A549 (cell line): ENCODE results near the gene ST14. TPM values are rescaled to one million over a fixed set of nuclear protein-coding genes. Genes with fewer than 3 reads are reported as not detected.
"Not testable (repeated sequence)": the region's sequence is repeated elsewhere in the genome, so short reads cannot be mapped to it uniquely, and the experiment has no call there.

Experiments used
- ATAC-seq, 2 experiments: fragments of 200-7000 bp in 1 of 2; fragments of >200 bp in 1 of 2; cut with Nextera tagmentation in 1 of 2; cut with Tn5 transposase in 1 of 2; 3 replicates each; pipeline versions ENCODE4 v1.8.0 to v1.9.1; 2018 to 2020; ENCODE audit warnings: mild to moderate bottlenecking in 1 of 2, moderate library complexity in 1 of 2
- CTCF ChIA-PET: fragments of 300-600 bp; sonication (Branson Sonifier 250); formaldehyde crosslinking; extraction: SDS; loops from one replicate; lab custom pipeline; 2021; ENCODE audit warnings: antibody characterized with exemption, inconsistent platforms; lab: Yijun Ruan, JAX
- POLR2A ChIA-PET: fragments of 350-600 bp; formaldehyde crosslinking; extraction: SDS; loops from one replicate; lab custom pipeline; 2021; ENCODE audit warnings: antibody characterized with exemption, inconsistent platforms; lab: Yijun Ruan, JAX
- DNase-seq, 2 experiments: peaks; one replicate each; pipeline versions ENCODE4 v3.0.0 to v3.0.0-alpha.2; 2011 to 2016; ENCODE audit warnings: low read depth in 1 of 2, low spot score in 1 of 2
- FAIRE-seq: peaks from 2 replicates; lab custom pipeline; 2011; peaks lifted over from hg19 to GRCh38; lab: Jason Lieb, UNC
- H3K27ac ChIP-seq, 2 experiments: fragments of >200 bp; sonication (Bioruptor Twin); formaldehyde crosslinking; 3 replicates each; pipeline ENCODE4 v1.5.1; 2016 to 2017
- H3K4me1 ChIP-seq: fragments of >200 bp; sonication (Bioruptor Twin); formaldehyde crosslinking; 3 replicates; pipeline ENCODE4 v1.6.1; 2016
- H3K4me2 ChIP-seq: fragments of >200 bp; sonication (Bioruptor Twin); formaldehyde crosslinking; 3 replicates; pipeline ENCODE4 v1.6.1; 2016
- H3K4me3 ChIP-seq: fragments of >200 bp; sonication (Bioruptor Twin); formaldehyde crosslinking; 3 replicates; pipeline ENCODE4 v1.5.1; 2016
- H3K9me3 ChIP-seq: fragments of >200 bp; sonication (Bioruptor Twin); formaldehyde crosslinking; 3 replicates; pipeline ENCODE4 v1.6.1; 2016
- BHLHE40 ChIP-seq: IDR thresholded peaks from 2 replicates; pipeline ENCODE4 v1.6.1; 2012; ENCODE audit warnings: low read depth, low read length, inconsistent platforms
- CBX2 ChIP-seq: fragments of 200-600 bp; sonication (generic); IDR thresholded peaks from 2 replicates; pipeline ENCODE4 v1.6.1; 2016; ENCODE audit warnings: low read depth, mild to moderate bottlenecking, borderline replicate concordance
- CBX8 ChIP-seq: fragments of 200-600 bp; sonication (generic); IDR thresholded peaks from 2 replicates; pipeline ENCODE4 v1.6.1; 2016
- EHF ChIP-seq: fragments of 250-450 bp; sonication (Bioruptor Pico); IDR thresholded peaks from 2 replicates; pipeline ENCODE4 v1.5.0; 2020; ENCODE audit warnings: mild to moderate bottlenecking
- FOSB ChIP-seq: fragments of 250-450 bp; sonication (Bioruptor Pico); IDR thresholded peaks from 2 replicates; pipeline ENCODE4 v1.5.0; 2020; ENCODE audit warnings: mild to moderate bottlenecking, moderate library complexity
- FOXS1 ChIP-seq: fragments of 250-450 bp; sonication (Bioruptor Pico); IDR thresholded peaks from 2 replicates; pipeline ENCODE4 v1.5.0; 2020; ENCODE audit warnings: mild to moderate bottlenecking, moderate library complexity
- HDAC2 ChIP-seq: fragments of 200-600 bp; sonication (generic); IDR thresholded peaks from 2 replicates; pipeline ENCODE4 v1.6.1; 2016
- HES2 ChIP-seq: fragments of >200 bp; sonication (Bioruptor Twin); formaldehyde crosslinking; IDR thresholded peaks from 2 replicates; pipeline ENCODE4 v1.6.1; 2016
- HEYL ChIP-seq: fragments of 250-450 bp; sonication (Bioruptor Pico); IDR thresholded peaks from 2 replicates; pipeline ENCODE4 v1.8.0; 2021; ENCODE audit warnings: mild to moderate bottlenecking, moderate library complexity
- JUN ChIP-seq, 2 experiments: fragments of >200 bp; sonication (Bioruptor Twin); formaldehyde crosslinking; IDR thresholded peaks; 2 replicates in 1 of 2; 3 replicates in 1 of 2; pipeline ENCODE4 v1.6.1; 2016 to 2017
- JUNB ChIP-seq: fragments of >200 bp; sonication (Bioruptor Twin); formaldehyde crosslinking; IDR thresholded peaks from 2 replicates; pipeline ENCODE4 v1.6.1; 2016
- MAFK ChIP-seq: fragments of 450-650 bp; IDR thresholded peaks from 2 replicates; pipeline ENCODE4 v1.6.1; 2014; ENCODE audit not compliant: partially characterized antibody
- MAX ChIP-seq: IDR thresholded peaks from 2 replicates; pipeline ENCODE4 v1.6.1; 2012
- MYC ChIP-seq: IDR thresholded peaks from 2 replicates; pipeline ENCODE4 v1.6.1; 2012; ENCODE audit warnings: mild to moderate bottlenecking, inconsistent platforms, low read length, improper control_type of control experiment, borderline replicate concordance
- NFE2L2 ChIP-seq: fragments of 150-350 bp; conservative IDR thresholded peaks from 2 replicates; pipeline ENCODE4 v1.6.1; 2014; ENCODE audit warnings: low read length
- NPAS2 ChIP-seq: fragments of 250-450 bp; sonication (Bioruptor Pico); IDR thresholded peaks from 2 replicates; pipeline ENCODE4 v1.8.0; 2022; ENCODE audit warnings: mild to moderate bottlenecking, moderate library complexity, borderline replicate concordance
- POLR2AphosphoS2 ChIP-seq: conservative IDR thresholded peaks from 2 replicates; pipeline ENCODE4 v1.6.1; 2012; ENCODE audit warnings: low read length, improper control_type of control experiment, inconsistent platforms
- RAD21 ChIP-seq, 2 experiments: fragments of >200 bp in 1 of 2; sonication (Bioruptor Twin) in 1 of 2; formaldehyde crosslinking in 1 of 2; IDR thresholded peaks in 1 of 2; conservative IDR thresholded peaks in 1 of 2; 2 replicates in 1 of 2; 3 replicates in 1 of 2; pipeline ENCODE4 v1.6.1; 2012 to 2018; ENCODE audit warnings: inconsistent platforms in 1 of 2
- TFCP2L1 ChIP-seq: fragments of 250-450 bp; sonication (Bioruptor Pico); IDR thresholded peaks from 2 replicates; pipeline ENCODE4 v1.5.0; 2021; ENCODE audit warnings: mild to moderate bottlenecking
- USF2 ChIP-seq: fragments of 450-650 bp; IDR thresholded peaks from 2 replicates; pipeline ENCODE4 v1.6.1; 2014; ENCODE audit warnings: antibody characterized with exemption
- ZSCAN20 ChIP-seq: fragments of 250-450 bp; sonication (Bioruptor Pico); IDR thresholded peaks from 2 replicates; pipeline ENCODE4 v1.8.0; 2022; ENCODE audit warnings: mild to moderate bottlenecking, moderate library complexity
- WGBS: methylation state at CpG from one replicate; pipeline ENCODE4 v1.1.6; 2017; ENCODE audit errors: missing lambda C conversion rate; 5-methylcytosine and 5-hydroxymethylcytosine counted together
- polyA plus RNA-seq, 4 experiments: library from polyadenylated mRNA; depleted of rRNA in 3 of 4; stranded (reverse); fragments of >200 nt; fragmentation: RNase III in 1 of 4; extraction: RNeasy Plus Mini Kit Qiagen cat#74134 plus additional on column Dnase treatment in 1 of 4; gene quantifications; 2 replicates in 3 of 4; 3 replicates in 1 of 4; pipeline ENCODE4 v1.2.3, GENCODE V29; 2011 to 2017
- TF ChIP-seq, protein P1 (sequence below): fragments of 150-350 bp; IDR thresholded peaks from 2 replicates; pipeline ENCODE4 v1.6.1; 2014; ENCODE audit warnings: low read depth, mild to moderate bottlenecking, low read length
- TF ChIP-seq, protein P2 (sequence below): fragments of >200 bp; sonication (Bioruptor Twin); formaldehyde crosslinking; IDR thresholded peaks from 3 replicates; pipeline ENCODE4 v1.5.1; 2016
- TF ChIP-seq, protein P3 (sequence below): fragments of 200-600 bp; sonication (generic); IDR thresholded peaks from 2 replicates; pipeline ENCODE4 v1.6.1; 2016; ENCODE audit warnings: antibody characterized with exemption, mild to moderate bottlenecking, moderate library complexity

ST14 gene
- polyA plus RNA-seq, 2 of the 4 experiments (the other 2 are of a cell fraction) = 0.05 to 0.17 TPM

GRCh38 chr11:130227373-130227772 is 67.8 kb downstream of the ST14 start:
- Histone ChIP-seq H3K4me3 (no peak overlapping the region), H3K9me3 (no peaks in the 10 kb centered on the region), H3K4me2 (no peak overlapping the region), H3K27ac (no peak overlapping the region), H3K4me1 (no peaks in the 10 kb centered on the region)
- DNase-seq (no peak), ATAC-seq (no peak), FAIRE-seq (no peak)
- ChIA-PET CTCF (no interaction called here), POLR2A (no interaction called here)
- WGBS = 97% methylated on average over 4 of the region's 4 CpGs
- TF ChIP-seq EHF (CRISPR knock-in tag) = no peak
- no peak for TF ChIP-seq JUNB
- no peak for TF ChIP-seq HEYL (CRISPR knock-in tag)
- TF ChIP-seq, protein P1, sequence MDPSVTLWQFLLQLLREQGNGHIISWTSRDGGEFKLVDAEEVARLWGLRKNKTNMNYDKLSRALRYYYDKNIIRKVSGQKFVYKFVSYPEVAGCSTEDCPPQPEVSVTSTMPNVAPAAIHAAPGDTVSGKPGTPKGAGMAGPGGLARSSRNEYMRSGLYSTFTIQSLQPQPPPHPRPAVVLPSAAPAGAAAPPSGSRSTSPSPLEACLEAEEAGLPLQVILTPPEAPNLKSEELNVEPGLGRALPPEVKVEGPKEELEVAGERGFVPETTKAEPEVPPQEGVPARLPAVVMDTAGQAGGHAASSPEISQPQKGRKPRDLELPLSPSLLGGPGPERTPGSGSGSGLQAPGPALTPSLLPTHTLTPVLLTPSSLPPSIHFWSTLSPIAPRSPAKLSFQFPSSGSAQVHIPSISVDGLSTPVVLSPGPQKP = no peak
- no peak for TF ChIP-seq HDAC2
- TF ChIP-seq USF2 = no peak
- TF ChIP-seq FOXS1 (CRISPR knock-in tag) = no peak
- TF ChIP-seq BHLHE40 = no peak
- TF ChIP-seq, protein P2, sequence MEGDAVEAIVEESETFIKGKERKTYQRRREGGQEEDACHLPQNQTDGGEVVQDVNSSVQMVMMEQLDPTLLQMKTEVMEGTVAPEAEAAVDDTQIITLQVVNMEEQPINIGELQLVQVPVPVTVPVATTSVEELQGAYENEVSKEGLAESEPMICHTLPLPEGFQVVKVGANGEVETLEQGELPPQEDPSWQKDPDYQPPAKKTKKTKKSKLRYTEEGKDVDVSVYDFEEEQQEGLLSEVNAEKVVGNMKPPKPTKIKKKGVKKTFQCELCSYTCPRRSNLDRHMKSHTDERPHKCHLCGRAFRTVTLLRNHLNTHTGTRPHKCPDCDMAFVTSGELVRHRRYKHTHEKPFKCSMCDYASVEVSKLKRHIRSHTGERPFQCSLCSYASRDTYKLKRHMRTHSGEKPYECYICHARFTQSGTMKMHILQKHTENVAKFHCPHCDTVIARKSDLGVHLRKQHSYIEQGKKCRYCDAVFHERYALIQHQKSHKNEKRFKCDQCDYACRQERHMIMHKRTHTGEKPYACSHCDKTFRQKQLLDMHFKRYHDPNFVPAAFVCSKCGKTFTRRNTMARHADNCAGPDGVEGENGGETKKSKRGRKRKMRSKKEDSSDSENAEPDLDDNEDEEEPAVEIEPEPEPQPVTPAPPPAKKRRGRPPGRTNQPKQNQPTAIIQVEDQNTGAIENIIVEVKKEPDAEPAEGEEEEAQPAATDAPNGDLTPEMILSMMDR = no peak
- TF ChIP-seq JUN (IDR thresholded peaks at IDR 0.05) = no peak
- TF ChIP-seq NFE2L2 = no peak

DNA sequence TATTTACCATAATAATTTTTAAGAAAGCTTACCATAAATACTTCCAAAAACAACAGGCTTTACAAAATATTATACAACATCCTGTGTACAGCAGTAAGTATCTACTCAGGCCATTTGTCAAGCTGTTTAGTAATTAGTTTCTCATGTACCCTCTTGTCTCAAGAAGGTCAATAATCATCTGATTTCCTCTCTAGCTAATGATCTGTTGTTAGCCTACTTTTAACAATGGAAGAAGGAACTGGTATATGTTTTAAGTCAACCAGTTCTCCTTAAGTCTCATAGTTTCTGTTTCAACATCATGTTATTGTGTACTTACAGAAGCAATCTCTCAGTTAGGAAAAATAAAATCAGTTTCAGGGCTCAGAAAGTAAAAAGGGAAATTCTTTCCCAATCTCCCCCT is 73.9 kb downstream of the ST14 start:
- CTCF ChIA-PET, H3K4me1 ChIP-seq, DNase-seq, H3K4me2 ChIP-seq, POLR2A ChIA-PET, H3K9me3 ChIP-seq, FAIRE-seq, ATAC-seq, H3K4me3 ChIP-seq, H3K27ac ChIP-seq: not testable (repeated sequence)

DNA sequence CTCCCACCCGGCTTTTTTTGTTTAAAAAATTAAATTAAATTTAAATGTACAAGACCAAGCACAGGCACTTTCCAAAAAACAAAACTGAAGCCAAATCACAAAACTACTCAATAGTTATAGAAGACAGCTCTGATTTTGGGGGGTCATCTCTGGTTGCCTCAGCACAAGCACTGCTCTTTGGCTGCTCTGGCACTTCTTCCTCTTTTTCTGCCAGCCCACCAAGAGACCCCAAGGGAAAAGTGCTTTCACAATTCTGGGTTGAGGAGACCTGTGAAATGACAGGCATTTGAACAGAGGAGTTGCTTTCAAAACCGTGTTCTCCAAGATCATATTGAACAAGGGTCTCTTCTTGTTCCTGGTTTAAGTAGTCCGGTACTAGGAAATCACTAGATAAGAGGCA is 74.3 kb downstream of the ST14 start:
- DNase-seq, H3K4me3 ChIP-seq, CTCF ChIA-PET, H3K9me3 ChIP-seq, H3K4me1 ChIP-seq, H3K4me2 ChIP-seq, FAIRE-seq, H3K27ac ChIP-seq, ATAC-seq, POLR2A ChIA-PET: not testable (repeated sequence)
- WGBS = 86% methylated on average over 3 of the region's 3 CpGs

DNA sequence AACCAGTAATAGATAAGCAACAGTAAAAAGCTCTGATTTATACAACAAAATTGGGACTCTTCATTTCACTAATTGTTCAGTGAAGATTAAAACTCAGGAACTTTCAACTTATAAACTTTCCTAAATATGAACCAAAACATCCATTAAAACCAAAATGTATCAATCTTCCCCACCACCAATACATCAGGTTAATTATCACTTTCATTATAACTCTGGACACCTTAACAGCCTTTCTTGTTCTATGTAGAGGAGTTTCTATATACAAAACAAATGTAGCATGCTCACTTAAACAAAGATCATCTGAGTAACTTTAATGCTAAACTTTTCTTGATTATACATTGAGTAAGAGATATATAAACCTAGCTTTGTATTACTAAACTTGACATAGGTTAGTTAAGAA is 74.7 kb downstream of the ST14 start:
- H3K27ac ChIP-seq = no peak overlapping the region
- H3K9me3 ChIP-seq = no peaks in the 10 kb centered on the region
- ChIA-PET POLR2A (no interaction called here), CTCF (no interaction called here)
- H3K4me3 ChIP-seq = no peak overlapping the region
- ATAC-seq (no peak), DNase-seq (no peak), FAIRE-seq (no peak)
- H3K4me2 ChIP-seq = no peak overlapping the region
- H3K4me1 ChIP-seq = no peaks in the 10 kb centered on the region
- TF ChIP-seq CBX8 (no peak), RAD21 (conservative IDR thresholded peaks at IDR 0.05 in 1 of 2, IDR thresholded peaks at IDR 0.05 in 1 of 2) (no peak), TFCP2L1 (no peak), POLR2AphosphoS2 (no peak), ZSCAN20 (CRISPR knock-in tag) (no peak), MYC (no peak), FOSB (CRISPR knock-in tag) (no peak), MAFK (no peak), MAX (no peak), CBX2 (no peak), HES2 (no peak), NPAS2 (CRISPR knock-in tag) (no peak)
- TF ChIP-seq, protein P3, sequence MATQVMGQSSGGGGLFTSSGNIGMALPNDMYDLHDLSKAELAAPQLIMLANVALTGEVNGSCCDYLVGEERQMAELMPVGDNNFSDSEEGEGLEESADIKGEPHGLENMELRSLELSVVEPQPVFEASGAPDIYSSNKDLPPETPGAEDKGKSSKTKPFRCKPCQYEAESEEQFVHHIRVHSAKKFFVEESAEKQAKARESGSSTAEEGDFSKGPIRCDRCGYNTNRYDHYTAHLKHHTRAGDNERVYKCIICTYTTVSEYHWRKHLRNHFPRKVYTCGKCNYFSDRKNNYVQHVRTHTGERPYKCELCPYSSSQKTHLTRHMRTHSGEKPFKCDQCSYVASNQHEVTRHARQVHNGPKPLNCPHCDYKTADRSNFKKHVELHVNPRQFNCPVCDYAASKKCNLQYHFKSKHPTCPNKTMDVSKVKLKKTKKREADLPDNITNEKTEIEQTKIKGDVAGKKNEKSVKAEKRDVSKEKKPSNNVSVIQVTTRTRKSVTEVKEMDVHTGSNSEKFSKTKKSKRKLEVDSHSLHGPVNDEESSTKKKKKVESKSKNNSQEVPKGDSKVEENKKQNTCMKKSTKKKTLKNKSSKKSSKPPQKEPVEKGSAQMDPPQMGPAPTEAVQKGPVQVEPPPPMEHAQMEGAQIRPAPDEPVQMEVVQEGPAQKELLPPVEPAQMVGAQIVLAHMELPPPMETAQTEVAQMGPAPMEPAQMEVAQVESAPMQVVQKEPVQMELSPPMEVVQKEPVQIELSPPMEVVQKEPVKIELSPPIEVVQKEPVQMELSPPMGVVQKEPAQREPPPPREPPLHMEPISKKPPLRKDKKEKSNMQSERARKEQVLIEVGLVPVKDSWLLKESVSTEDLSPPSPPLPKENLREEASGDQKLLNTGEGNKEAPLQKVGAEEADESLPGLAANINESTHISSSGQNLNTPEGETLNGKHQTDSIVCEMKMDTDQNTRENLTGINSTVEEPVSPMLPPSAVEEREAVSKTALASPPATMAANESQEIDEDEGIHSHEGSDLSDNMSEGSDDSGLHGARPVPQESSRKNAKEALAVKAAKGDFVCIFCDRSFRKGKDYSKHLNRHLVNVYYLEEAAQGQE = no peak
